ENCODE measurements around the gene YDJC.
A peak's percentile ranks its signal among the peaks of the same experiment; 100 is the strongest.
"Not testable (repeated sequence)": the region's sequence is repeated elsewhere in the genome, so short reads cannot be mapped to it uniquely, and the experiment has no call there.

The YDJC gene

GRCh38 chr22:21651521-21652009 lies 21.7 kb upstream of the YDJC start:
- DNase-seq: no peak

DNA sequence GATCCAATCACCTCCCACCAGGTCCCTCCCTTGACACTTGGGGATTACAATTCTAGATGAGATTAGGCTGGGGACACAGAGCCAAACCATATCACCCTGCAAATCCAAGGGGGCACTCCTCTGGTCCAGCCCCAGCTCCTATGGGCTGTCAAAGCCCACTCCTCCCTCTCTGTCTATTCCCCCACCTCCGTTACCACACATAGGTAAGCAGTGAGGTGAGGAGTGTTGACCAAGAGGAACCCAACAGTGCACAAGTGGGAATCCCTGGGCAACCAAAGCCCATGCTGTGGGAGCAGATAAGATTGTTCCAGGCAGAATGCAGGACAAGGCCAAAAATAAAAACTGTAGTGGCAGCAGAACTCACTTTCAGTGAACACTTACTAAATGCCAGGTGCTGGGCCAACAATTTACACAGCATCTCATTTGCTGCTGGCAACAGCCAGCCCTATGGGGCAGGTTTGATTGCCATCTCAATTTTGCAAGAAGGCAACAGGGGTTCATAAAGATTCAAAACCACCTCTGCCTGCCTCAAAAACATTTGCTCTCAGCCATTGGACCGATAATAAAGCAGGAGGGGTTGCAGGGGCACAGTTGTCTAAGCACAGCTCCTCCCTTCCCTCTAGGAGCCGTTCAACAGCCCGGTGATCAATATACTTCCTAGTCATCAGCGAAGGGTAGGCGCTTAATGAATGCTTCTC lies 21.1 kb upstream of the YDJC start:
- no peak for DNase-seq

GRCh38 chr22:21650280-21650679 lies 20.5 kb upstream of the YDJC start:
- DNase-seq: no peak

GRCh38 chr22:21646608-21647590 lies 17.1 kb upstream of the YDJC start:
- DNase-seq: peak; percentile 81

DNA sequence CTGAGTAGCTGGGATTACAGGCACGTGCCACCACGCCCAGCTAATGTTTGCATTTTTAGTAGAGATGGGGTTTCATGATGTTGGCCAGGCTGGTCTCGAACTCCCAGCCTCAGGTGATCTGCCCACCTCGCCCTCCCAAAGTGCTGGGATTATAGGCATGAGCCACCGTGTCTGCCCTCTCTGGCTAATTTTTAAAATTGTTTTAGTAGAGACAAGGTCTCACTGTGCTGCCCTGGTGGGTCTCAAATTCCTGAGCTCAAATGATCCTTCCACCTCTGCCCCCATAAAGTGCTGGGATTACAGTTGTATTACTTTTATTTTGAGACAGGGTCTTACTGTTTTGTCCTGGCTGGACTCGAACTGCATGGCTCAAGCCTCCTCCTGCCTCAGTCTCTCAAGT lies 15.7 kb upstream of the YDJC start:
- DNase-seq: not testable (repeated sequence)

DNA sequence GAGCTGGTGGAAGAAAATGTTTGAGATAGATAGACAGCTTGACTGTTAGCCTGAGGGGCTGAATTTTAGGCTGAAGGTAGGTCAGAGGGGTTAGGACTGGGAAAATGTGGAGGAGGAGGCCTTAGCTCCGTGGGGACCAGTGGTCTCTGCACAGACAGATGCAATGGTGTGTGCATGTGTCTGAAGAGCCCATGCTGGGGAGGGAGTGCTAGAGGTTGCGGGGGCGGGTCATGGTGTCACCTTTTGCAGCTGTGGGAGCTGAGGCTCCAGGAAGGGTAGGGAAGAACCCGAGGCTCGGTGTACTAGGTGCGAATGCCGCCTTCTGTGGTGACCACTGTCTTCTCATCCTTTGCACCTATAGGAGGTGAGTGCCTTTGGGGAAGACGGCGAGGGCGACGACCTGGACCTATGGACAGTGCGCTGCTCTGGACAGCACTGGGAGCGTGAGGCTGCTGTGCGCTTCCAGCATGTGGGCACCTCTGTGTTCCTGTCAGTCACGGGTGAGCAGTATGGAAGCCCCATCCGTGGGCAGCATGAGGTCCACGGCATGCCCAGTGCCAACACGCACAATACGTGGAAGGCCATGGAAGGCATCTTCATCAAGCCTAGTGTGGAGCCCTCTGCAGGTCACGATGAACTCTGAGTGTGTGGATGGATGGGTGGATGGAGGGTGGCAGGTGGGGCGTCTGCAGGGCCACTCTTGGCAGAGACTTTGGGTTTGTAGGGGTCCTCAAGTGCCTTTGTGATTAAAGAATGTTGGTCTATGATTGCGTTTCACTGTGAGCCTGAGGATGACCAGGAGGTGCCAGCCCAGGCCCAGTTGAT lies 13.9 kb upstream of the YDJC start:
- no peak for DNase-seq

- DNase-seq: peak; percentile 57
Measured at GRCh38 chr22:21642584-21643448, 13.0 kb upstream of the YDJC start.

GRCh38 chr22:21641789-21642583 lies 12.2 kb upstream of the YDJC start, which contains the start of gene SDF2L1:
TSS of gene SDF2L1 (plus strand) at chr22:21642302. CDS start at chr22:21642337, 35 bp downstream.
- DNase-seq: peak; percentile 99

- DNase-seq: no peak
Measured at GRCh38 chr22:21641417-21641788, 11.6 kb upstream of the YDJC start.

- DNase-seq: no peak
Measured at GRCh38 chr22:21640810-21641209, 11.0 kb upstream of the YDJC start.

DNA sequence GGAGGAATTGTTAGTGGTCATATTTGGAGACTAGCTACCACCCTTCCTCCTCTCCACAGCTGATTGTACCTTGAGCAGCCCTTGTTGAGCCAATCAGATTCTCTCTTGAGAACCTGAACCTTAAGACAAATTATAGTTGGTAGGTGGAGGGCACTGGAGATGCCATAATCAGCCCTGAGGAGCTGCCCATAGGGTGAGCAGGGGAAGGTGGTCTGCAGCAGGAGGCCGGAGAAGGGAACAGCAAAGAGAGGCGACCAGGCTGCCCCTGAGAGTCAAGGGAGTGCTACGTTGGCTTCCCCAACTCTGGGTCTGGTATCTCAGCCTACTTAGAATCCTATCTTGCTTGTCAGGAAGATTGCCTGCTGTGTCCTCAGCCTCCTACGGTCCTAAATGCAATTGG lies 9.5 kb upstream of the YDJC start:
- DNase-seq: no peak

DNA sequence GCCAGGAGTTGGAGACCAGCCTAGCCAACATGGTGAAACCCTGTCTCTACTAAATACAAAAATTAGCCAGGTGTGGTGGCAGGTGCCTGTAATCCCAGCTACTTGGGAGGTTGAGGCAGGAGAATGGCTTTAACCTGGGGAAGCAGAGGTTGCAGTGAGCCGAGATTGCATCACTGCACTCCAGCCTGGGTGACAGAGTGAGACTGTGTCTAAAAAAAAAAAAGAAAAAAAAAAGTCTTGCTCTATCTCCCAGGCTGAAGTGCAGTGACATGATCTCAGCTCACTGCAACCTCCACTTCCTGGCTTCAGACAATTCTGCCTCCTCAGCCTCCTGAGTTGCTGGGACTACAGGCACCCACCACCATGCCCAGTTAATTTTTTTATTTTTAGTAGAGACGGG lies 7.6 kb upstream of the YDJC start:
- not testable (repeated sequence) for DNase-seq

GRCh38 chr22:21636629-21637218 lies 6.9 kb upstream of the YDJC start:
- no peak for DNase-seq

- DNase-seq: no peak
Measured at GRCh38 chr22:21635771-21636510, 6.1 kb upstream of the YDJC start.

DNA sequence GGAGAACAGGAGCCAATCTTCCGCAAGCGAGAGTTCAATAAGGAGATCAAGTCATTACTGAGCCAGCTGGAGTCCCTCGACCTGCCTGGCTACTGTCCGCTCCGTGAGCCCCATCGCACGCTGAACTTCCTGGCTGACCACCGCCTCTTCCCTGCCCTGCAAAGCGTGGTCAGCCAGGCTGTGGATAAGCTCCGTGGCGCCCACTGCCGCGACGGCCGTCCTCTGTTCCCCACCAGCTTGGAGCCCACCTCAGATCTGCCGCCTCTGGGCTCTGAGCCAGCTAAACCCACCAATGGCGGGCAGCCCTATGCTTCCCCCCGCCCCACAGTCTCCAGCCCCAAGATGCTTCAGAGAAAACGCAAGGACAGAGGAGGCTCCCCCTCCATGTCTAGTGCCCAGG lies 5.0 kb upstream of the YDJC start:
- no peak for DNase-seq

DNA sequence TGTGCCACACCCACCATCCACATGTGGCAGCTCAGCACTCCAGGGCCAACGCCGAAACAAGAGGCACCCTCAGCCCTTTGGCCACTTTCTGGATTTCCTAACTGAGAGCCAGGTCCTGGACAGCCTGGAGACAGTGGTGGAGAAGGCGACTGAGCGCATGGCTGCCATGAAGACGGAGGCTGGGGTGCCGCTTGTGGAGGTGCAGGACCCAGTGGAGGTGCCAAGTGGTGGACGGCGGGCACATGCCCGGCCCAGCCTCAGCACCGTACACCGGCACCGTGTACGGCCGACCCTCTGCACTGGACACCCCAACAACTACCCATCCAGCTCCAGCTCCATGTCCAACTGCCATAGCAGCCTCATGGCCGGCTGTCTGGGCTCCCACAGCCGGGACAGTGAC lies 4.3 kb upstream of the YDJC start:
- DNase-seq: no peak

DNA sequence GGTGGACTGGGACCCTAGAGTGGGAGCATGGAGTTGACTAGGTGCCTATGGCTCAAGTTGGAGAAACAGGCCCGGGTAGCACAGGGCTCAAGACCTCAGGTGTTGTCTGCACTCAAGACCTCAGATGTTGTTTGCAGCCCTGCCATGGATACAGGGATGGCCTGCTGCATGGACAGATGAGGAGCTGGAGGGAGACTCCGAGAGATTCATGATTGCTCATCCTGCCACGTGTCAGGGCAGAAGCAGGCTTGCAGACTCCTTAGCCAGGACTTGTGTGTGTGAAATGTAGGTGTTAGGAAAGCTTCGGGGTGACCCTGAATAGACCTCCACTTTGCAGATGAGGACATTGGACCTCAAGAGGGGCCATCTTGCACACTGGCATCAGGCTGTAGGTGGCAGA lies 3.7 kb upstream of the YDJC start:
- DNase-seq: no peak

GRCh38 chr22:21632931-21633330 lies 3.1 kb upstream of the YDJC start:
- DNase-seq: no peak

- peak; percentile 69 for DNase-seq
Measured at GRCh38 chr22:21632237-21632895, 2.5 kb upstream of the YDJC start, which contains the start of gene CCDC116. TSS of gene CCDC116 (plus strand) at chr22:21632760. CDS start at chr22:21633182, 422 bp downstream.
